ENCODE results near the gene HOXC9.

GRCh38 chr12:54036620-54037359 is 36.8 kb downstream of the HOXC9 start:
- TF ChIP-seq CHD4 (IDR thresholded peaks at IDR 0.05; ENCODE audit: borderline replicate concordance) (no peak), POLR2A (IDR thresholded peaks at IDR 0.05; ENCODE audit: low read length) (no peak), EP300 (IDR thresholded peaks at IDR 0.05) (no peak), SMC3 (IDR thresholded peaks at IDR 0.05) (no peak), CTCF (IDR thresholded peaks at IDR 0.05) (no peak), HOXA7 (CRISPR knock-in tag; IDR thresholded peaks at IDR 0.05) (no peak), NR3C1 (IDR thresholded peaks at IDR 0.05) (no peak)
